Measurements from ENCODE around the gene KCND1.

- TF ChIP-seq EZH2phosphoT487 (IDR thresholded peaks at IDR 0.05; ENCODE audit: low read depth, severe bottlenecking, unreplicated experiment) (no peak), CTCF (IDR thresholded peaks at IDR 0.05; ENCODE audit: poor library complexity) (no peak)
Observed at GRCh38 chrX:48983081-48983480, 11.4 kb upstream of the KCND1 start.
